ENCODE results near the gene KIF7. TPM values are rescaled to one million over a fixed set of nuclear protein-coding genes. Genes with fewer than 3 reads are reported as not detected.

Gene KIF7
- total RNA-seq, 1 experiment from 2014 or later = 8.2 TPM

DNA sequence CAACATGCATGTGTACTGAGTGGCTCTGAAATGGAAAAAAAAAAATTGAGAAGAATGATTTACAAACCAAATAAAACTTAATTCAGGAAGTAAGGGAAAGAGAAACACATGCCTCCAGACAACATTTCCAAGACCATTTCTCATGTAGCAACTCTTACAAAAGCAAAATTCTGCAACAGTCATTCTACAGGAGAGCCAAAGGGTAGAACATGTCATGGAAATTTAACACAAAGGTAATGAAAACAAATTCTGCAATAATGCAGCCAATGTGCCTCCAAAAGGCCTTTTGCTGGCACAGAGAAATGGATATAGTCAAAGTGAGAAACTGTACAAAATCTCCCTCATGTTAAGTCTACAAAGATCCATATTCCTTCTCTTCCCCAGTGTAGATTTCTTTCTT, 31.3 kb upstream of the KIF7 start:
- ChIA-PET POLR2A (no interaction called here), CTCF (interaction anchor here (0.6 kb wide), 1 partner anchor 13 kb away, joined by 4 read pairs; no protein-coding TSS in a partner anchor)
- no peak overlapping the region for H3K4me3 Mint-ChIP-seq (ENCODE audit: unreplicated experiment)
- TF ChIP-seq, protein P1, sequence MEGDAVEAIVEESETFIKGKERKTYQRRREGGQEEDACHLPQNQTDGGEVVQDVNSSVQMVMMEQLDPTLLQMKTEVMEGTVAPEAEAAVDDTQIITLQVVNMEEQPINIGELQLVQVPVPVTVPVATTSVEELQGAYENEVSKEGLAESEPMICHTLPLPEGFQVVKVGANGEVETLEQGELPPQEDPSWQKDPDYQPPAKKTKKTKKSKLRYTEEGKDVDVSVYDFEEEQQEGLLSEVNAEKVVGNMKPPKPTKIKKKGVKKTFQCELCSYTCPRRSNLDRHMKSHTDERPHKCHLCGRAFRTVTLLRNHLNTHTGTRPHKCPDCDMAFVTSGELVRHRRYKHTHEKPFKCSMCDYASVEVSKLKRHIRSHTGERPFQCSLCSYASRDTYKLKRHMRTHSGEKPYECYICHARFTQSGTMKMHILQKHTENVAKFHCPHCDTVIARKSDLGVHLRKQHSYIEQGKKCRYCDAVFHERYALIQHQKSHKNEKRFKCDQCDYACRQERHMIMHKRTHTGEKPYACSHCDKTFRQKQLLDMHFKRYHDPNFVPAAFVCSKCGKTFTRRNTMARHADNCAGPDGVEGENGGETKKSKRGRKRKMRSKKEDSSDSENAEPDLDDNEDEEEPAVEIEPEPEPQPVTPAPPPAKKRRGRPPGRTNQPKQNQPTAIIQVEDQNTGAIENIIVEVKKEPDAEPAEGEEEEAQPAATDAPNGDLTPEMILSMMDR (IDR thresholded peaks at IDR 0.05; ENCODE audit: insufficient read depth in 1 of 2, low read depth in 1 of 2, low read length in 1 of 2, severe bottlenecking in 1 of 2, unreplicated experiment in 1 of 2) = no peak
- H3K9me3 Mint-ChIP-seq (ENCODE audit: unreplicated experiment) = no peaks in the 10 kb centered on the region
- Histone ChIP-seq H3K4me1 (no peaks in the 10 kb centered on the region), H3K36me3 (ENCODE audit: control insufficient read depth, insufficient read depth, low read length) (no peaks in the 10 kb centered on the region; the same call in 1 of the 2 replicates), H3K4me3 (ENCODE audit: low read depth, low read length) (no peak overlapping the region), H3K9me3 (no peaks in the 10 kb centered on the region), H3K27me3 (replicated peaks; ENCODE audit: control insufficient read depth, insufficient read depth, low read length) (no peaks in the 10 kb centered on the region)
- intact Hi-C loops (cut with micrococcal nuclease; ENCODE audit: unreplicated experiment) = no loop called here
- BruUV-seq (replicated peaks) = no TSS peak
- H3K27me3 Mint-ChIP-seq (ENCODE audit: insufficient read depth, unreplicated experiment) = no peaks in the 10 kb centered on the region
- no peaks in the 10 kb centered on the region for H3K36me3 Mint-ChIP-seq (ENCODE audit: insufficient read depth, unreplicated experiment)
- DNase-seq = no peak
- H3K27ac Mint-ChIP-seq (ENCODE audit: unreplicated experiment) = no peak overlapping the region
- H3K4me1 Mint-ChIP-seq (ENCODE audit: low read depth, unreplicated experiment) = no peaks in the 10 kb centered on the region

DNA sequence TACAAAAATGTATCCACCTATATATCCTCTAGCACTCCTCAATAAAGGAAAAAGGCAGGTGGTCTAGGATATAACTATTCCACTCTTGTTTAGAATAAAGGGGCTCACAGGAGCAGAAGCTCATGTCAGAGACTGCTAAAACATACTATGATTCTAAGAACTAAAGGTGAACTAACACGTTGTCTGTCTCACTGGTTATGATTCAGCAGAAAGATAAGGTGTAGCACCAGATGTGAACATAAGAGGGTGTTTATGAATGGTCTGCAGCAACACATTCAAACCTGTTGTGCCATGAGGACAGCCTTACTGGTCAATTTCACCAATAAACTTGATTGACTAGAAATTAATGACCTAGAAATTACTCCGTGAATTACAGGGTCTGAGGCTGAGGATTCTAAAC, 30.7 kb upstream of the KIF7 start:
- H3K4me3 ChIP-seq (ENCODE audit: low read depth, low read length) = no peak overlapping the region
- no peaks in the 10 kb centered on the region for H3K9me3 Mint-ChIP-seq (ENCODE audit: unreplicated experiment)
- CTCF ChIA-PET = no interaction called here
- H3K27me3 ChIP-seq (replicated peaks; ENCODE audit: control insufficient read depth, insufficient read depth, low read length) = no peaks in the 10 kb centered on the region
- no peaks in the 10 kb centered on the region for H3K9me3 ChIP-seq
- no peaks in the 10 kb centered on the region for H3K4me1 ChIP-seq
- no peaks in the 10 kb centered on the region for H3K4me1 Mint-ChIP-seq (ENCODE audit: low read depth, unreplicated experiment)
- H3K4me3 Mint-ChIP-seq (ENCODE audit: unreplicated experiment) = no peak overlapping the region
- no peaks in the 10 kb centered on the region; the same call in 1 of the 2 replicates for H3K36me3 ChIP-seq (ENCODE audit: control insufficient read depth, insufficient read depth, low read length)
- no peak overlapping the region for H3K27ac Mint-ChIP-seq (ENCODE audit: unreplicated experiment)
- DNase-seq = no peak
- BruUV-seq (replicated peaks) = no TSS peak
- no peaks in the 10 kb centered on the region for H3K27me3 Mint-ChIP-seq (ENCODE audit: insufficient read depth, unreplicated experiment)
- intact Hi-C loops (cut with micrococcal nuclease; ENCODE audit: unreplicated experiment) = no loop called here
- POLR2A ChIA-PET = no interaction called here
- H3K36me3 Mint-ChIP-seq (ENCODE audit: insufficient read depth, unreplicated experiment) = no peaks in the 10 kb centered on the region
- TF ChIP-seq, protein P1 (IDR thresholded peaks at IDR 0.05; ENCODE audit: insufficient read depth in 1 of 2, low read depth in 1 of 2, low read length in 1 of 2, severe bottlenecking in 1 of 2, unreplicated experiment in 1 of 2) = no peak

DNA sequence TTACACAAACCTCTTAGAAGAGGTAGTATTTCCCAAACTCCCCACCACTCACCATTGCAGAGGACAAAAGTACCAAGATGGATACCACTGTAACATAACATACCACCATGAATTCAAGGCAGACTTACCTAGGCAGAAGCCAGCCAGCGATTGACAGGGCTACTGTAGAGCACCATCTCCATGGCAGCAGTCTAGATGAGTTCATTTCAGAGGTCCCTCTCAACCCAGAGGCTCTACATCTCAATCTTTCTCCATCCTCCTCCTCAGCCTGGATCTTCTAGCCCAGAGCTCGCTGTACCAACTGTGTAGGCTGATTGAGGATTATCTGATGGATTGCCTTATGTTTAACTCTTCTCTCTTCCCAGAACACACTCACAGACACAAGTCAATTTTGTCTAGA, 25.9 kb upstream of the KIF7 start:
- intact Hi-C loops (cut with micrococcal nuclease; ENCODE audit: unreplicated experiment) = no loop called here
- H3K9me3 Mint-ChIP-seq (ENCODE audit: unreplicated experiment) = no peaks in the 10 kb centered on the region
- CTCF ChIA-PET = no interaction called here

More for the DNA sequence above, 25.9 kb upstream of the KIF7 start:
- BruUV-seq (replicated peaks) = no TSS peak
- no peaks in the 10 kb centered on the region; the same call in 1 of the 2 replicates for H3K36me3 ChIP-seq (ENCODE audit: control insufficient read depth, insufficient read depth, low read length)
- H3K9me3 ChIP-seq = no peaks in the 10 kb centered on the region
- H3K27me3 ChIP-seq (replicated peaks; ENCODE audit: control insufficient read depth, insufficient read depth, low read length) = no peaks in the 10 kb centered on the region
- no peak overlapping the region for H3K4me3 ChIP-seq (ENCODE audit: low read depth, low read length)
- Mint-ChIP-seq H3K36me3 (ENCODE audit: insufficient read depth, unreplicated experiment) (no peaks in the 10 kb centered on the region), H3K27me3 (ENCODE audit: insufficient read depth, unreplicated experiment) (no peaks in the 10 kb centered on the region), H3K4me1 (ENCODE audit: low read depth, unreplicated experiment) (no peaks in the 10 kb centered on the region), H3K4me3 (ENCODE audit: unreplicated experiment) (no peak overlapping the region), H3K27ac (ENCODE audit: unreplicated experiment) (no peak overlapping the region)
- POLR2A ChIA-PET = no interaction called here
- TF ChIP-seq, protein P1 (IDR thresholded peaks at IDR 0.05; ENCODE audit: insufficient read depth in 1 of 2, low read depth in 1 of 2, low read length in 1 of 2, severe bottlenecking in 1 of 2, unreplicated experiment in 1 of 2) = no peak
- no peaks in the 10 kb centered on the region for H3K4me1 ChIP-seq
- no peak for DNase-seq

Data from Caco-2 (cell line).